HepG2 (cell line): Measurements from ENCODE around the gene SFTA2. TPM values are rescaled to one million over a fixed set of nuclear protein-coding genes. Genes with fewer than 3 reads are reported as not detected.
A peak's percentile ranks its signal among the peaks of the same experiment; 100 is the strongest.

Source experiments
- ARHGAP35 ChIP-seq: sonication (generic); formaldehyde crosslinking; IDR thresholded peaks from 2 replicates; pipeline ENCODE4 v1.9.0; 2022; ENCODE audit warnings: mild to moderate bottlenecking, inconsistent platforms, moderate library complexity, missing genetic modification reagents, borderline replicate concordance
- ATF7-NPFF ChIP-seq: sonication (generic); formaldehyde crosslinking; IDR thresholded peaks from 2 replicates; pipeline ENCODE4 v1.8.1; 2023; ENCODE audit warnings: mild to moderate bottlenecking, low read depth, missing genetic modification reagents, moderate library complexity
- DMAP1 ChIP-seq: IDR thresholded peaks from 2 replicates; pipeline ENCODE4 v1.6.1; 2016
- FOXK2 ChIP-seq: fragments of 450-650 bp; IDR thresholded peaks from 2 replicates; pipeline ENCODE4 v1.6.1; 2016
- HIVEP1 ChIP-seq: sonication (generic); formaldehyde crosslinking; IDR thresholded peaks from 2 replicates; pipeline ENCODE4 v1.4.0; 2020; ENCODE audit warnings: mild to moderate bottlenecking, missing genetic modification reagents
- HMGA1 ChIP-seq: sonication (generic); formaldehyde crosslinking; conservative IDR thresholded peaks from 2 replicates; pipeline ENCODE4 v1.4.0; 2020; ENCODE audit warnings: missing genetic modification reagents
- LBX2 ChIP-seq: sonication (generic); formaldehyde crosslinking; IDR thresholded peaks from 2 replicates; pipeline ENCODE4 v1.5.0; 2020; ENCODE audit warnings: missing genetic modification reagents, mild to moderate bottlenecking, borderline replicate concordance
- LCORL ChIP-seq, 2 experiments: fragments of 450-650 bp in 1 of 2; sonication (generic) in 1 of 2; formaldehyde crosslinking in 1 of 2; IDR thresholded peaks; 2 replicates each; pipeline versions ENCODE4 v1.5.0 to v1.6.1; 2017 to 2020; ENCODE audit warnings: antibody characterized with exemption in 1 of 2, missing genetic modification reagents in 1 of 2
- MEF2D ChIP-seq: sonication (generic); formaldehyde crosslinking; IDR thresholded peaks from 2 replicates; pipeline ENCODE4 v1.5.1; 2020; ENCODE audit warnings: mild to moderate bottlenecking, missing genetic modification reagents
- NBN ChIP-seq: fragments of 450-650 bp; conservative IDR thresholded peaks from 2 replicates; pipeline ENCODE4 v1.6.1; 2017
- NR3C1 ChIP-seq: sonication (generic); formaldehyde crosslinking; IDR thresholded peaks from 2 replicates; pipeline ENCODE4 v1.4.0; 2020; ENCODE audit warnings: missing genetic modification reagents
- RELA ChIP-seq: sonication (generic); formaldehyde crosslinking; IDR thresholded peaks from 2 replicates; pipeline ENCODE4 v1.4.0; 2020; ENCODE audit warnings: missing genetic modification reagents
- TAF1 ChIP-seq: sonication (generic); formaldehyde crosslinking; IDR thresholded peaks from 2 replicates; pipeline ENCODE4 v1.4.0; 2020; ENCODE audit warnings: missing genetic modification reagents
- ZHX1 ChIP-seq: sonication (generic); formaldehyde crosslinking; IDR thresholded peaks from 2 replicates; pipeline ENCODE4 v1.8.1; 2022; ENCODE audit warnings: low read depth, mild to moderate bottlenecking, missing genetic modification reagents
- ZHX2 ChIP-seq, 2 experiments: sonication (generic) in 1 of 2; formaldehyde crosslinking in 1 of 2; IDR thresholded peaks; 2 replicates each; pipeline versions ENCODE4 v1.6.1 to v1.9.0; 2014 to 2022; ENCODE audit warnings: antibody characterized with exemption in 1 of 2, borderline replicate concordance in 1 of 2, inconsistent platforms in 1 of 2, low read depth in 1 of 2, missing genetic modification reagents in 1 of 2
- ZNF256 ChIP-seq: sonication (generic); formaldehyde crosslinking; conservative IDR thresholded peaks from 2 replicates; pipeline ENCODE4 v1.4.0; 2020; ENCODE audit warnings: missing genetic modification reagents
- ZNF276 ChIP-seq: sonication (generic); formaldehyde crosslinking; IDR thresholded peaks from 2 replicates; pipeline ENCODE4 v1.4.0; 2020; ENCODE audit warnings: mild to moderate bottlenecking, low read depth, missing genetic modification reagents
- ZNF614 ChIP-seq: IDR thresholded peaks from 2 replicates; pipeline ENCODE4 v1.6.1; 2018; ENCODE audit warnings: missing biosample characterization, missing genetic modification reagents, inconsistent platforms, borderline replicate concordance
- polyA plus RNA-seq, 8 experiments: library from polyadenylated mRNA; depleted of rRNA in 3 of 8; stranded (reverse) in 7 of 8; unstranded in 1 of 8; fragments of >200 nt; fragmentation: Illumina TruSeq in 4 of 8; extraction: Trizol in 4 of 8; gene quantifications; 2 replicates each; pipeline versions ENCODE4 v1.2.1 to v1.2.3, GENCODE V29; 2011 to 2016; ENCODE audit warnings: low read depth in 4 of 8, missing spikeins in 1 of 8, mixed read lengths in 1 of 8; ENCODE audit not compliant: insufficient read depth in 1 of 8
- total RNA-seq, 5 experiments: library from RNA; depleted of rRNA; stranded (reverse); fragments of >200 nt; fragmentation: Illumina TruSeq; extraction: Trizol; gene quantifications; 2 replicates each; pipeline ENCODE4 v1.2.3, GENCODE V29; 2016; ENCODE audit warnings: low read depth in 1 of 5

Gene SFTA2
- total and polyA plus RNA-seq, 2 of the 13 experiments (the other 11 are each of a cell fraction or from before 2014, with no cell fraction given) = not detected

- TF ChIP-seq ZHX1 (CRISPR knock-in tag) (no peak), HMGA1 (no peak), RELA (CRISPR knock-in tag) (no peak; the same call in 1 of the 2 replicates), LBX2 (CRISPR knock-in tag) (no peak), LCORL (IDR thresholded peaks at IDR 0.05) (no peak), LCORL (CRISPR knock-in tag; IDR thresholded peaks at IDR 0.05) (peak; percentile 33; the same call in 1 of the 2 replicates), ZNF256 (CRISPR knock-in tag) (no peak), TAF1 (CRISPR knock-in tag) (peak; percentile 44; the same call in 1 of the 2 replicates), DMAP1 (CRISPR knock-in tag) (0 out of 2 replicates have a peak, but pooled peaks have one; percentile 47), ZNF276 (CRISPR knock-in tag) (no peak), ATF7-NPFF (0 out of 2 replicates have a peak, but pooled peaks have one; percentile 38), HIVEP1 (CRISPR knock-in tag) (no peak), NR3C1 (CRISPR knock-in tag) (no peak), ZNF614 (CRISPR knock-in tag) (no peak; the same call in 1 of the 2 replicates), ARHGAP35 (CRISPR knock-in tag) (no peak; the same call in 1 of the 2 replicates), NBN (no peak), ZHX2 (IDR thresholded peaks at IDR 0.05; ENCODE audit: low read depth) (no peak), ZHX2 (CRISPR knock-in tag; IDR thresholded peaks at IDR 0.05; ENCODE audit: borderline replicate concordance) (no peak), FOXK2 (no peak), MEF2D (no peak)
These were observed 45.7 kb downstream of the SFTA2 start (continued) for GRCh38 chr6:30885999-30886896.
